Heart right ventricle (tissue), 16 donors: ENCODE data around the gene UGT1A7. TPM values are rescaled to one million over a fixed set of nuclear protein-coding genes. Genes with fewer than 3 reads are reported as not detected.

Source experiments
- ATAC-seq, 8 donors: fragments of 200-7000 bp; cut with Tn5 transposase; one replicate each; pipeline ENCODE4 v1.9.1; 2020; ENCODE audit warnings: mild to moderate bottlenecking in 8 of 8, moderate library complexity in 8 of 8, moderate number of reproducible peaks in 1 of 8
- DNase-seq, 2 donors: peaks; one replicate each; pipeline ENCODE4 v3.0.0-alpha.2; 2020
- H3K27ac ChIP-seq, 10 donors: fragments of 200-600 bp; sonication (generic) in 2 of 10; one replicate each; pipeline versions ENCODE4 v1.5.0 to v1.8.0; 2020 to 2022; ENCODE audit warnings: mild to moderate bottlenecking in 3 of 10
- H3K27me3 ChIP-seq, 7 donors: fragments of 200-600 bp; one replicate each; pipeline ENCODE4 v1.8.0; 2021 to 2022; ENCODE audit warnings: mild to moderate bottlenecking in 2 of 7
- H3K36me3 ChIP-seq, 9 donors: fragments of 200-600 bp; sonication (generic) in 1 of 9; one replicate each; pipeline versions ENCODE4 v1.5.0 to v1.8.0; 2020 to 2022; ENCODE audit warnings: mild to moderate bottlenecking in 2 of 9
- H3K4me1 ChIP-seq, 9 donors: fragments of 200-600 bp; sonication (generic) in 1 of 9; one replicate each; pipeline versions ENCODE4 v1.5.0 to v1.8.0; 2020 to 2022; ENCODE audit warnings: mild to moderate bottlenecking in 4 of 9
- H3K4me3 ChIP-seq, 10 donors: fragments of 200-600 bp; sonication (generic) in 2 of 10; one replicate each; pipeline versions ENCODE4 v1.5.0 to v1.8.0; 2020 to 2022; ENCODE audit warnings: mild to moderate bottlenecking in 7 of 10, moderate library complexity in 2 of 10
- H3K9me3 ChIP-seq, 11 donors: fragments of 200-600 bp in 10 of 11; sonication (generic) in 2 of 11; one replicate each; pipeline versions ENCODE4 v1.5.0 to v1.8.0; 2013 to 2022; ENCODE audit warnings: mild to moderate bottlenecking in 2 of 11, control low read depth in 1 of 11, moderate library complexity in 1 of 11
- CTCF ChIP-seq, 9 donors: fragments of 200-600 bp; sonication (generic) in 2 of 9; IDR thresholded peaks; one replicate each; pipeline versions ENCODE4 v1.5.0 to v1.8.0; 2021 to 2022; ENCODE audit warnings: antibody characterized with exemption in 9 of 9, mild to moderate bottlenecking in 5 of 9, moderate library complexity in 1 of 9
- WGBS, 2 donors: extraction: QIAGEN DNeasy Blood & Tissue Kit; methylation state at CpG; one replicate each; pipeline ENCODE4 v1.1.7; 2013; ENCODE audit warnings: inconsistent platforms in 1 of 2; 5-methylcytosine and 5-hydroxymethylcytosine counted together
- intact Hi-C, 10 donors: fragments of 100-400 bp; cut with DNase I; formaldehyde crosslinking; loops; one replicate each; pipeline versions ENCODE4 v1.11.1 to v1.14.2; 2022
- polyA plus RNA-seq, 2 donors: library from polyadenylated mRNA; stranded (reverse); fragments of 200-250 nt; gene quantifications; one replicate each; pipeline ENCODE4 v1.2.3, GENCODE V29; 2013
- total RNA-seq, 10 donors: library from RNA; stranded (reverse); fragmentation: NEBNext Ultra II Directional in 3 of 10; extraction: Animal tissue kit (Norgen Biotek cat#: 25700) in 3 of 10; gene quantifications; one replicate each; pipeline versions ENCODE4 v1.2.1 to v1.2.4, GENCODE V29; 2021 to 2023
- donor health status: Arrhythmogenic right ventricular cardiomyopathy.
- donor health status: ischemic (EF 13 %, LVEDD 7.1; RV severe dilation, severe dysfunction).
- donor health status: healthy with polysubstance abuse.
- donor health status: DM: no; HTN: yes; CAD: no.
- donor health status: DM: no; HTN: no; CAD: no.
- donor health status: ischemic (EF 25% LVEDD 6.9; RV normal size, moderate dysfunction).
- donor health status: ischemic (EF 25% LVEDD 5.7; RV mildly dilated, moderate dysfunction).
- donor health status: healthy.
- donor health status: DM: yes; HTN: yes; CAD: no.
- donor health status: Ischemic cardiomyopathy.
- donor health status: ischemic (EF 35%, LVEDD 5.7; RV mildly dilated, moderate dysfunction).
- donor health status: nonischemic (EF 11% LVEDD 7.7; RV severe dilation, severe dysfunction).
- donor health status: DM: yes; HTN: yes; CAD: no.
- donor health status: PGD.
- donor health status: ischemic (EF 29% LVEDD 5.4; RV normal size, mild dysfunction).
- donor health status: nonischemic (EF 23%, LVEDD 6.1; RV moderate dilation, normal function).

UGT1A7 gene
- total and polyA plus RNA-seq, 12 donors = 0.01 TPM; not detected in 11

- no peaks in the 10 kb centered on the region for H3K36me3 ChIP-seq
Observed at GRCh38 chr2:233708942-233709341, 27.2 kb downstream of the UGT1A7 start.

GRCh38 chr2:233711312-233712008, 29.8 kb downstream of the UGT1A7 start:
- WGBS, 2 donors = 34 to 37% methylated on average over 11 of the region's 11 CpGs
- H3K4me3 ChIP-seq = no peak overlapping the region
- peaks cover 0 to 33% (median 5%) of the 10 kb centered on the region in 7 donors for H3K27me3 ChIP-seq
- no peaks in the 10 kb centered on the region for H3K9me3 ChIP-seq
- DNase-seq (peak; percentile 71 to 72), ATAC-seq (peak; percentile 51 to 89 (median 78))
- no peaks in the 10 kb centered on the region for H3K36me3 ChIP-seq
- no peaks in the 10 kb centered on the region for H3K4me1 ChIP-seq
- H3K27ac ChIP-seq = no peak overlapping the region
- intact Hi-C loops = no loop called here
- peak; percentile 40 to 88 (median 77) for TF ChIP-seq CTCF (IDR thresholded peaks at IDR 0.05)

More at GRCh38 chr2:233708942-233709341, 27.2 kb downstream of the UGT1A7 start:
- intact Hi-C loops = no loop called here
- TF ChIP-seq CTCF (IDR thresholded peaks at IDR 0.05) = no peak
- DNase-seq (no peak), ATAC-seq (no peak)
- WGBS, 2 donors = 85% methylated on average over 5 of the region's 5 CpGs
- Histone ChIP-seq H3K4me3 (no peak overlapping the region), H3K27ac (no peak overlapping the region), H3K27me3 (peaks cover 0 to 26% (median 0%) of the 10 kb centered on the region in 7 donors), H3K9me3 (peaks cover 0 to 8% (median 0%) of the 10 kb centered on the region in 11 donors), H3K4me1 (no peaks in the 10 kb centered on the region)

GRCh38 chr2:233712611-233713261, 31.0 kb downstream of the UGT1A7 start, which contains the start of gene UGT1A5:
UGT1A5 (plus strand) TSS chr2:233712907; CDS start chr2:233712992, 85 bp downstream.
- no peak for DNase-seq
- WGBS, 2 donors = 80 to 81% methylated on average over 14 of the region's 14 CpGs
- intact Hi-C loops = no loop called here
- no peak for TF ChIP-seq CTCF (IDR thresholded peaks at IDR 0.05)
- Histone ChIP-seq H3K4me1 (no peaks in the 10 kb centered on the region), H3K27ac (no peak within 1 kb of the TSS), H3K27me3 (peaks cover 0 to 30% (median 18%) of the 10 kb centered on the region in 7 donors), H3K36me3 (no peaks in the 10 kb centered on the region), H3K4me3 (no peak within 1 kb of the TSS), H3K9me3 (no peaks in the 10 kb centered on the region)
- no peak for ATAC-seq

GRCh38 chr2:233713262-233713615, 31.5 kb downstream of the UGT1A7 start:
- Histone ChIP-seq H3K9me3 (no peaks in the 10 kb centered on the region), H3K4me3 (no peak overlapping the region), H3K4me1 (no peaks in the 10 kb centered on the region), H3K36me3 (no peaks in the 10 kb centered on the region), H3K27ac (no peak overlapping the region), H3K27me3 (peaks cover 0 to 29% (median 20%) of the 10 kb centered on the region in 7 donors)
- intact Hi-C loops = no loop called here
- WGBS, 2 donors = 81 to 86% methylated on average over 7 of the region's 7 CpGs
- ATAC-seq (no peak), DNase-seq (no peak)
- TF ChIP-seq CTCF (IDR thresholded peaks at IDR 0.05) = no peak
